IPS DF 4.7 (cell line): Measurements from ENCODE around the gene SVOPL.

ENCODE experiments used
- DNase-seq: peaks from one replicate; pipeline ENCODE4 v3.0.0-alpha.2; 2013; ENCODE audit warnings: low spot score; ENCODE audit errors: extremely low read depth

The SVOPL gene

GRCh38 chr7:138608275-138608674 is 92.9 kb downstream of the SVOPL start:
- no peak for DNase-seq

DNA sequence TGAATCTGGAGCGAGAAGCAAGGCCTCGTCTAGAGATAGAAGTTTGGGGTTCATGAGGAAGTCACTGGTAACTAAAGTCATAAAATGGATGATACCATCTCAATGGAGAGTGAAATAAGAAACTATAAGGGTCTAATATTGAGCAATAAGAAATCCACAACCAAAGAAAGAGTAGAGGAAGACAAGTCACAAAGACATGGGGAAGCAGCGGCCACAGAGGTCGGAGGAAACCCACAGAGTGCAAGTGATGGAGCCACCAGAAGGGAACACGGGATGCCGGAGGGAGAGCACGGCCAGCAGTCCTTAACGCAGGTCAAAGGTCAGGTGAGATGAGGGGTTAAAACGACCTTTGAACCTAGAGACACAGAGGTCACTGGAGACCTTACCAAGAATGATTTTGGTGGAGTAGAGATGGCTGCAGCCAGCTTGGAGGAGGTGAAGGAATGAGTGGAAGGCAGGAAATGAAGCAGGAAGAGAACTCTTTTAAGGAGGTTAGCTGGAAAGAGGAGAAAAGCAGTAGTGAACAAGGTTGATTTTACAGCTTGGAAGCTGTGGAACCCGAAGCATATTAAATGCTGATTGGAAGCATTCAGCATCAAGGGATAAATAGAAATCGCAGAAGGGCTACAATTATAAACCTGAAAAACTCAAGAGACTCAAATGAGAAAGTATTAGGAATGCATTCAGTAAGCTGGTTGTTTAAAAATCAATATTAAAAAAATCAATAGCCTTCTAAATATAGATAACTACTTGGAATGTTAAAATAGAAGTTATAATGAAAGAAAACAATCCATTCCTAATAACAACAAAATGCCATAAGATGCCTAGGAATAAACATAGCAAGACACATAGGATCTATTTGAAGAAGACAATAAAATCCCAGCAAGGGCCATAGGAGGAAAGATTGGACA is 93.7 kb downstream of the SVOPL start:
- DNase-seq: no peak

GRCh38 chr7:138606236-138606635 is 94.9 kb downstream of the SVOPL start:
- DNase-seq: no peak

DNA sequence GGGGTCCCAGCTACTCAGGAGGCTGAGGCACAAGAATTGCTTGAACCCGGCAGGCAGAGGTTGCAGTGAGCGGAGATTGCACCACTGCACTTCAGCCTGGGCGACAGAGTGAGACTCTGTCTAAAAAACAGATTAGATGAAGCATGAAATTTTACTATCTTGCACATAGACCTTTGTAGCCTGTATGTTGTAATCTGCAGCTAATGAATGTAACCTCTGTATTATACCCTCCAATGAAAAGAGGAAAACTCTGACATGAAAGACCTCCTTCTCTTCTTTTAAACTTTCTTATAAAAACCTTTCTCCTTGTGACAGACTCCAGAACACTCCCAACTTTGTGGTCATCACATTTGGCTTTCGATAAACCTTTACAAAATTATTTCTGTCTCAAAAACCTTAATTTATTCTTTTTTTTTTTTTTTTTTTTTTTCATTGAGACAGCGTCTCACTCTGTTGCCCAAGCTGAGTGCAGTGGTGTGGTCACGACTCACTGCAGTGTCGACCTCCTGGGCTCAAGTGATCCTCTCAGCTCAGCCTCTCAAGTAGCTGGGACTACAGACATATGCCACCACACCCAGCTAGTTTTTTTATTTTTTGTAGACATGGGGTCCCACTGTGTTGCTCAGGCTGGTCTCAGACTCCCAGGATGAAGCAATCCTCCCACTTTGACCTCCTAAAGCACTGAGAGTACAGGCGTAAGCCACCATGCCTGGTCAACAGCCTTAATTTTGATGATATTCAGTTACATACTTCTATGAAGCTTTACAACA is 97.4 kb downstream of the SVOPL start:
- no peak for DNase-seq

GRCh38 chr7:138602451-138602850 is 98.7 kb downstream of the SVOPL start:
- DNase-seq: no peak

- DNase-seq: no peak
Observed at GRCh38 chr7:138595454-138595853, 105.7 kb downstream of the SVOPL start.

DNA sequence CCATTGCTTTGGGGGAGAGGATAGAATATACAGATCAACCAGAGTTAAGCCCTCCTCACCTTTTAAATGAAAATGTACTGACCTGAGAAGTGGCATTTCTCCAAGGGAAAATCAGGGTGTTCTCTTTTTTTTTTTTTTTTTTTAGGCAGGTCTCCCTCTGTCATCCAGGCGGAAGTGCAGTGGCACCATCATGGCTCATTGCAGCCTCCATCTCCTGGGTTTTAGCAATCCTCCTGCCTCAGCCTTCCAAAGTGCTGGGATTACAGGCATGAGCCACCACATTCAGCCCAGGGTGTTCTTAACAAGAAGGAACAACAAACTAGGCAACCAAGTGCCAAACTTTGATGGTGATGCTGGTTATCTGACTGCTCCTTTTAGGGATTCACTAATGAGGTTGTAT is 111.0 kb downstream of the SVOPL start:
- no peak for DNase-seq

- DNase-seq: no peak
Observed at GRCh38 chr7:138588986-138589385, 112.2 kb downstream of the SVOPL start.

- no peak for DNase-seq
Observed at GRCh38 chr7:138587485-138587884, 113.7 kb downstream of the SVOPL start.

GRCh38 chr7:138585283-138585993 is 115.7 kb downstream of the SVOPL start:
- DNase-seq: no peak

GRCh38 chr7:138584696-138585095 is 116.5 kb downstream of the SVOPL start:
- no peak for DNase-seq

GRCh38 chr7:138584283-138584682 is 116.9 kb downstream of the SVOPL start:
- no peak for DNase-seq

DNA sequence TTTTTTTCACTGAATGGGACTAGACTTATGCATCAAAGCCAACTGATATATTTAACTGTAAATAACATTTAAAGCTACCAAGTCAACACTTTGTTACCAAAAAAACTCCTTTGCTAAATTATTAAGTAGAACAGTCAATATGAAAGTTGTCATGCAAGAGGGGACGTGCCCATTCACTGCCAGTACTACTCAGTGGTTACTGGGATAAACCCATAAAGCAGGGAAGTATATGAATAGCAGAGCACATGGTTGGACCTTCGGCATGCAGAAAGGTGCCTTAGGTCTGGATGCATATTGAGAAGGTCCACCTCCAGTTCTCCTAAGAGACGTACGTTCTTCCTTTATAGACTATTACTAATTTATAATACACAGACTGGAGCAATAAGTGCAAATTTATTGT is 120.1 kb downstream of the SVOPL start:
- DNase-seq: no peak

DNA sequence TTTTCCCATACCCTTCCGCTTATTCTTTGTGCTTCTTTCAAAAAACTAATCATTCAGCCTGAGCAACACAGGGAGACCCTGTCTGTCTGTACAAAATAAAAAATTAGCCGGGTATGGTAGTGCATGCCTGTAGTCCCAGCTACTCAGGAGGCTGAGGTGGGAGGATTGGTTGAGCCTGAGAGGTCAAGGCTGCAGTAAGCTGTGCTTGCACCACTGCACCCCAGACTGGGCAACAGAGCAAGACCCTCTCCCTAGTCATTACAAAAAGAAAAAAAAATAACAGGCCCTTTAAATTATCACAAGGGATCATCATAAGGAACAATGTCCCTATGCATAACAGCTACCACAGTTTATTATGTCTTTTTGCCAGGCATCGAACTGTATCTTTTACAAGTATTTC is 121.5 kb downstream of the SVOPL start:
- DNase-seq: no peak

DNA sequence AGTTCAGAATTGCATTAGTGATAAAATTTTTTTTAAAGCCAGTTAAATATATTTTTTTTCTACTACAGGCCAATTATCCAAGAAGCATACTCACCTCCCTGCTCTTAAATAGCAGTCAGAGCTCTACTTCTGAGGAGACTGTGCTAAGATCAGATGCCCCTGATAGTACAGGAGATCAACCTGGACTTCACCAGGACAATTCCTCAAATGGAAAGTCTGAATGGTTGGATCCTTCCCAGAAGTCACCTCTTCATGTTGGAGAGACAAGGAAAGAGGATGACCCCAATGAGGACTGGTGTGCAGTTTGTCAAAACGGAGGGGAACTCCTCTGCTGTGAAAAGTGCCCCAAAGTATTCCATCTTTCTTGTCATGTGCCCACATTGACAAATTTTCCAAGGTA is 122.0 kb downstream of the SVOPL start:
- DNase-seq: no peak

DNA sequence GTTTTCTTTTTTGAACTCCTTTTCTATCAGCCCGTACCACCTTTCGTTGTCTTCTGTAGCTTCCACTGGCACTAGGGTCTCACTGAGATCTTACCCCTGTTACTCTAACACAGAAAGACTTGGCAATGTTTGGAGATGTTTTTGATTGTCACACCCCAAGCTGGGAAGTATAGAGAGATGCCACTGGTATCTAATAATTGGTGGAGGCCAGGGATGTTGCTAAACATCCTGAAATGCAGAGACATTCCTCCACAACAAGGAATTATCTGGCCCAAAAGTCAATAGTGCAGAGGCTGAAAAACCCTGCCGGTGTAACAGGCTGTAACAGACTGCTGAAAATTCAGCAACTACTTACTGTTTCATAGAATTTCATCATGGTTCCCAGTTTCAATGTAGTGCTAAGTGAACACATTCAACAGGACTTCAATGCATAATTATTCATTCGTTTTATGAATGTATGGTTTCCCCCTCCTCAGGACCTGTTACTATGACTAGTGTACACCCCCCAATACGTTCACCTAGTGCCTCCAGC is 125.2 kb downstream of the SVOPL start:
- DNase-seq: no peak

DNA sequence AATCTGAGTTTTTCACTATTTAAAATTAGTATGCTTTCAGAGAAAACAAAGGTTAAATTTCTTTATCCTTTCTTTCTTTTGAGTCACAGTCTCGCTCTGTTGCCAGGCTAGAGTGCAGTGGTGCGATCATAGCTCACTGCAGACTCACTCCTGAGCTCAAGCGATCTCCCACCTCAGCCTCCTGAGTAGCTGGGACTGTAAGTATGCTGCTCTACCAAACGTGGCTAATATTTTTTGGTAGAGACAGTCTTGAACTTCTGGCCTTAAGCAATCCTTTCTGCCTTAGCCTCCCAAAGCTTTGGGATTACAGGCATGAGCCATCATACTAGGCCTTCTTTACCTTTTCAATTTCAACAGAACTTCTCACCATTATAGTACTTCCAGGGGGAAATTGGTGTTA is 127.4 kb downstream of the SVOPL start:
- DNase-seq: no peak

GRCh38 chr7:138570715-138571114 is 130.4 kb downstream of the SVOPL start:
- DNase-seq: no peak

GRCh38 chr7:138569418-138569817 is 131.7 kb downstream of the SVOPL start:
- no peak for DNase-seq

GRCh38 chr7:138568655-138569054 is 132.5 kb downstream of the SVOPL start:
- DNase-seq: no peak

- no peak for DNase-seq
Observed at GRCh38 chr7:138565451-138566114, 135.6 kb downstream of the SVOPL start.
